ENCODE data around the gene ZNF768.

Gene ZNF768

GRCh38 chr16:30526137-30526822 lies at the start of gene ZNF768:
TSS of gene ZNF768 (minus strand) at chr16:30526566. CDS start at chr16:30526413, 153 bp downstream.
- peak in 2 of 6 experiments; percentile 44 to 53 for DNase-seq

GRCh38 chr16:30574678-30575077 lies 48.3 kb upstream of the ZNF768 start:
- no peak for DNase-seq

- peak; percentile 87 to 98 (median 95) for DNase-seq
These were observed 45.3 kb upstream of the ZNF768 start, which contains the start of gene ZNF688 for GRCh38 chr16:30571445-30572322. TSS of gene ZNF688 (minus strand) at chr16:30571714. CDS start at chr16:30571629, 85 bp downstream.

GRCh38 chr16:30570636-30571444 lies 44.5 kb upstream of the ZNF768 start:
- peak in 1 of 6 experiments; percentile 18 for DNase-seq

- no peak for DNase-seq
These were observed 43.6 kb upstream of the ZNF768 start for GRCh38 chr16:30569746-30570635.

- no peak for DNase-seq
These were observed 42.9 kb upstream of the ZNF768 start for GRCh38 chr16:30569281-30569680.

GRCh38 chr16:30567991-30568638 lies 41.7 kb upstream of the ZNF768 start:
- peak; percentile 16 to 80 (median 57) for DNase-seq

GRCh38 chr16:30567160-30567990 lies 41.0 kb upstream of the ZNF768 start:
- peak in 3 of 6 experiments; percentile 17 to 25 (median 19) for DNase-seq

- no peak for DNase-seq
These were observed 40.2 kb upstream of the ZNF768 start for GRCh38 chr16:30566531-30566930.

GRCh38 chr16:30565984-30566383 lies 39.6 kb upstream of the ZNF768 start:
- DNase-seq, result no peak

GRCh38 chr16:30565526-30565925 lies 39.2 kb upstream of the ZNF768 start:
- no peak for DNase-seq

- no peak for DNase-seq
These were observed 35.7 kb upstream of the ZNF768 start for GRCh38 chr16:30562021-30562420.

- peak in 1 of 6 experiments; percentile 26 for DNase-seq
These were observed 34.9 kb upstream of the ZNF768 start for GRCh38 chr16:30561089-30561816.

- no peak for DNase-seq
These were observed 33.3 kb upstream of the ZNF768 start for GRCh38 chr16:30559690-30560089.

GRCh38 chr16:30558789-30559377 lies 32.5 kb upstream of the ZNF768 start:
- DNase-seq, result no peak

GRCh38 chr16:30557957-30558788 lies 31.8 kb upstream of the ZNF768 start, which contains the start of gene ZNF764:
TSS of gene ZNF764 (minus strand) at chr16:30558374. CDS start at chr16:30558182, 192 bp downstream.
- peak; percentile 87 to 94 (median 91) for DNase-seq

- no peak for DNase-seq
These were observed 31.3 kb upstream of the ZNF768 start for GRCh38 chr16:30557707-30557956.

- DNase-seq, result no peak
These were observed 29.7 kb upstream of the ZNF768 start for GRCh38 chr16:30556125-30556473.
